HFF-Myc (cell line): ENCODE results near the gene SBNO2.

Experiments used
- DNase-seq: peaks from one replicate; pipeline ENCODE4 v3.0.0-alpha.2; 2011; ENCODE audit warnings: low read depth; ENCODE audit errors: extremely low read depth
- H3K4me3 ChIP-seq: replicated peaks from 2 replicates; pipeline ENCODE4 v1.5.1; 2011; ENCODE audit warnings: low read depth, mild to moderate bottlenecking, control low read depth, low read length
- TF ChIP-seq, protein P1 (sequence below): IDR thresholded peaks from 2 replicates; pipeline ENCODE4 v1.5.1; 2012; ENCODE audit warnings: mild to moderate bottlenecking, low read depth, low read length, control low read depth; ENCODE audit errors: missing control alignments

The SBNO2 gene

DNA sequence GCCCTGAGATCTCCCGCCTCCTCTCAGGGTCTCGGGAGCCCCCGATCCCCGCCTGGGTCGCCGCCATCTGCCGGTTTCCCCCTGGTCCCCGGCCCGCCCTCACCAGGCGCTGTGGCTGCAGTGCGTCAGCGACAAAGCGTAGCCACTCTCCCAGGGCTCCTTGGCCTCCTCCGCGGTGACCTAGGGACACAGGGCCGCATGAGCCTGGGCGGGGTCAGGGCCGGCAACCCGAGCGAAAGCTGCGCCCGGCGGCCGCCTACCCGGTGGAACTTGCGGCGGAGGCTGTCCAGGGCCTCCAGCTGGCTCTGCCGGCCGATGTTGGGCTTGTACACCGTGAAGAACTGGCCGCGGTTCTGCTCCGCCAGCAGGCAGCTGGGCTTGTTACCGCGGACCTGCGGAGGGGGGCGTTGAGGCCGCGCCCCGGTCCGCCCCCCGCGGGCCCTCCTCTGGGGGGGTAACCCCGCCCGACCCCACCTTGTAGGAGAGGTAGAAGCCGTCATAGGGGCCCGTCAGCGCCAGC lies 65.0 kb downstream of the SBNO2 start:
- no peak overlapping the region for H3K4me3 ChIP-seq
- TF ChIP-seq, protein P1, sequence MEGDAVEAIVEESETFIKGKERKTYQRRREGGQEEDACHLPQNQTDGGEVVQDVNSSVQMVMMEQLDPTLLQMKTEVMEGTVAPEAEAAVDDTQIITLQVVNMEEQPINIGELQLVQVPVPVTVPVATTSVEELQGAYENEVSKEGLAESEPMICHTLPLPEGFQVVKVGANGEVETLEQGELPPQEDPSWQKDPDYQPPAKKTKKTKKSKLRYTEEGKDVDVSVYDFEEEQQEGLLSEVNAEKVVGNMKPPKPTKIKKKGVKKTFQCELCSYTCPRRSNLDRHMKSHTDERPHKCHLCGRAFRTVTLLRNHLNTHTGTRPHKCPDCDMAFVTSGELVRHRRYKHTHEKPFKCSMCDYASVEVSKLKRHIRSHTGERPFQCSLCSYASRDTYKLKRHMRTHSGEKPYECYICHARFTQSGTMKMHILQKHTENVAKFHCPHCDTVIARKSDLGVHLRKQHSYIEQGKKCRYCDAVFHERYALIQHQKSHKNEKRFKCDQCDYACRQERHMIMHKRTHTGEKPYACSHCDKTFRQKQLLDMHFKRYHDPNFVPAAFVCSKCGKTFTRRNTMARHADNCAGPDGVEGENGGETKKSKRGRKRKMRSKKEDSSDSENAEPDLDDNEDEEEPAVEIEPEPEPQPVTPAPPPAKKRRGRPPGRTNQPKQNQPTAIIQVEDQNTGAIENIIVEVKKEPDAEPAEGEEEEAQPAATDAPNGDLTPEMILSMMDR = no peak
- DNase-seq = no peak

DNA sequence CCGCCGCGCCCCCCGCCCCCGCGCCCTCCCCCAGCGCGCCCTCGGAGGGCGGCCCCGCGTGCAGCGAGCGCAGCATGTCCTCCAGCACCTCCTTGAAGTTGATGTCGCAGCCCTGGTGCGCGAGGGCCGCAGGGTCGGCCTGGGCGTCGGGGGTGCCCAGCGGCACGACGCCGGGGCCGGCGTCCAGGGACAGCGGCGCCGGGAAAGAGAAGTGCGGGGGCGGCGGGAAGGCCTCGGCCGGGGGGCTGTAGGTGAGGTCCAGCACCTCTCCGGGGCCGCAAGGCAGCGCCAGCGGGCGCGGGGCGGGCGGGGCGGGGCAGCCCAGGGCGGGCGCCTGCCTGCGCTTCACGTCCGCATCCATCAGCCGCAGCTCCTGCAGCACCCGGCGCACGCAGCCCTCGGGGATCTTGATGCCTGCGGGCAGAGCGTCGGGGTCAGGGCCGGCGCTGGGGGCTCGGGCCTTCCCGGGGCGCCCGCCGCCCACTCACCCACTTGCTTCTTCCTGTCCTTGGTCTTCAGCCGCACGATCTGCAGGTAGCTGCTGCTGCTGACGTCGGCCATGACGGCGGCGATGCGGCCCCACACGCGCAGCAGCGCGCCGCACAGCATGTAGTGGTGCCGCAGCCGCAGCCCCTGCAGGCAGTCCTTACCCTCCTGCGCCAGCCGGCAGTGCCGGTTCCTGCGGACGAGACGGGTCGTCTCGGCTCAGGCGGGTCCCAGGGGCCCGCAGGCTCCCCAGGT lies 65.6 kb downstream of the SBNO2 start:
- H3K4me3 ChIP-seq = no peak overlapping the region
- TF ChIP-seq, protein P1 = no peak
- DNase-seq = no peak

DNA sequence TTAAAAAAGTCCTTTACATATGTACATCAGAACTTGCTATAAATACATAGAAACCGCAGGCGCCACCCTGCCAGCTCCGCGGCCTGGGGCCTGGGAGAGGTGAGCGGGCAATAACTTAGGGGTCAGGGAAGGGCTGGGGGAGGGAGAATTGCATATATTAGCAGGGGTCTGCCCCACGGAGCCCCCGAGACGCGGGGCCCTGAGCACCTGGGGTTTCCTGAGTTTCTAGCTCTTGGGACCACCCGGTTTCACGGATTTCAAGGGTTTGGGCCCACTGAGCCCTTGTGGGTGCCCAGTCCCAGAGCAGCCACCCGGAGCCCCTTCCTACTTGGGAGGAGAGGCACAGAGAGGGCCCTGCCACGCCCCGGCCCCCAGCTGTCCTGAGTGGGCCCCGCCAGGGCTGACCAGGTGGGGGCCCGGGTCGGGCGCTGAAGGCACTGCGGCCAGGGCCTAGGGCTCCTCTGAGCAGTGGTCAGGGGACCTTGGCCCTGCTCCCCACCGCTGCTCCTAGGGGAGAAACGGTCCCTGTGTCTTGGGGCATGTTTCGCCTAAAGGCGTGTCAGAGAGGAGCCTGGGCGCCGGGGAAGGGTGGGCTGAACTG lies 66.3 kb downstream of the SBNO2 start:
- DNase-seq = no peak
- H3K4me3 ChIP-seq = no peak overlapping the region
- TF ChIP-seq, protein P1 = no peak

DNA sequence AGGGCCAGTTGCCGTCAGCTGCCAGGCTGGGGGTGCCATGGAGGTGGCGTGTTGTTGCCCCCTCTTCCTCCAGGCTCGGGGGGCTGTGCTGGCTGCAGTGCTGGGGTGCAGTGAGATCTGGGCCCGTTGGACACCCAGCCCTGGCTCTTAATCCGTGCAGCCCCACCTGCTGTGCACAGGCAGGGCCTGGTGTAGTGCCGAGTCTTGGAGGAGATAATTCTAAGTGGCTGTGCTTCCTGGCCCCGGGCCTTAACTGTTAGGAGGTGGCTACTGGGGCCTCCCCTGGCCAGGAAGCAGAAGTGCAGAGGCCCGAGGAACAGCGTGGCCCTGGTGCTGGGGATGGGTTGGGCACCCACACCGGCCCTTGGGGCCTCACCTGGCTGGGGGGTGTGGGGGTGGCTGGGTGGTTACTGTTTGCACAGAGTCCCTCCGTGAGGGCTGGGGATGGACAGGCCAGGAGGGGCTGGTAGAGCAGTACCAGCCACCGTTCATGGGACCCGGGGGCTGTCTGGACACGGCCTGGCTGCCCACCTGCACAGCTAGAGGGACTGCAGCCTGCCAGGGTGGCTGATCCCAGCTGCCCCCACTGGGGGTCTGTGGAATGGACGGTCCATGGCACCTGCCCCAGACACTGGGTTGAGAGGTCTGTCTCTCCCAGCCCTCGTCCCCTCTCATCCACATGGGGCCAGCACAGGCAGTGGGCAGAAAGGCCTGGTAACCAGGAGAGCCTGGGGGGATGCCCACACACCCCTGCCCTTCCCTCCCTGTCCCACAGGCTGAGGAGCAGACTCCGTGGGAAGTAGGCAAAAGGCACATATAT lies 67.0 kb downstream of the SBNO2 start:
- DNase-seq = no peak
- TF ChIP-seq, protein P1 = no peak
- H3K4me3 ChIP-seq = no peak overlapping the region

DNA sequence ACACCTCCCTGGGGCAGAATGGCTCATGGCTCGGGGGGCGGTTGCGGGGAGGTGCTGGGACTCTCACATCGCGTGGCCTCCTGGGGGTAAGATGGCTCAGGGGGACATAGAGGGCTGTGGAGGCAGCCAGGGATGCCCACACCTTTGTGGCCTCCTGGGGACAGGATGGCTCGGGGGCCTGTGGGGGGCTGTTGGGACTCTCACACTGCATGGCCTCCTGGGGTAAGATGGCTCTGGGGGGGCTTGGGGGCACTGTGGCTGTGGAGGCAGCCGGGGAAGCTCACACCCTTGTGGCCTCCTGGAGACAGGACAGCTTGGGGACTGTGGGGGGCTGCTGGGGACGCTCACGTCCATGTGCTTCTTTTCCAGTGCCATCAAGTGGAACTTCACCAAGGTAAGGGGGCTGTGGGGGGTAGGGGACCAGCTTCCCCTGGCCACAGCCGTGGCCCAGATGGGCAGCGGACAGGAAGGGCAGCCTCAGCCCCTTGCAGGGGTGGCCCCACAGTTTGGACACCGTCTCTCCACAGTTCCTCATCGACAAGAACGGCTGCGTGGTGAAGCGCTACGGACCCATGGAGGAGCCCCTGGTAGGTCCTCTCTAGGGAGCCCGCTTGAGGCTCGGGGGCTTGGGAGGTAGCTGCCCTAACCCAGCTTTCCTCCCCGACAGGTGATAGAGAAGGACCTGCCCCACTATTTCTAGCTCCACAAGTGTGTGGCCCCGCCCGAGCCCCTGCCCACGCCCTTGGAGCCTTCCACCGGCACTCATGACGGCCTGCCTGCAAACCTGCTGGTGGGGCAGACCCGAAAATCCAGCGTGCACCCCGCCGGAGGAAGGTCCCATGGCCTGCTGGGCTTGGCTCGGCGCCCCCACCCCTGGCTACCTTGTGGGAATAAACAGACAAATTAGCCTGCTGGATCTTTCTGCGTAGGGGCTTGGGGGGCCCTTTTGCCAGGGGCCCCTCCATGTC lies 67.9 kb downstream of the SBNO2 start:
- H3K4me3 ChIP-seq = peak overlapping the region; percentile 63
- TF ChIP-seq, protein P1 = no peak
- DNase-seq = no peak
